HG03565 (cell line): Measurements from ENCODE around the gene DMAC2L.
"Not testable (repeated sequence)": the region's sequence is repeated elsewhere in the genome, so short reads cannot be mapped to it uniquely, and the experiment has no call there.

Source experiments
- ATAC-seq: cut with Tn5 transposase; IDR thresholded peaks from one replicate; pipeline ENCODE4 v1.9.1; 2021; ENCODE audit warnings: mild to moderate bottlenecking, moderate library complexity; ENCODE audit not compliant: unreplicated experiment

DMAC2L gene

GRCh38 chr14:50353126-50353525 is 41.0 kb downstream of the DMAC2L start:
- no peak for ATAC-seq

DNA sequence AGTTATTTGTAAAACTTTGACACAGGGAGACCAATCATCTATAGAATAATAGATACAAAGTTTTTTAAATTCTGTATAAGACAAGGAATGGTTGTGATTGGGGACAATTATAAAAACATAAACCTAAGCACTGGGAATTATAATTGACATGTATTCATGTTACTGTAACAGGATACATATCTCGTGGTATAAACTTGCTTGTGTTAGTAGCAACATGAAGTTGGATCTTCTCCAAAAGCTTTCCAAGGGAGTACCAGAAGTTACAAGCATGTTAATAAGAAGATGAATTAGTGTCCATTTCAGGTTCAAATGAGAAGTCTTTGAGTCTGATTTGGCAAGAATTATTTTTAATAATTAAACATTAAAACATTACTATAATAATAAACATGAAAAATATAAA is 42.4 kb downstream of the DMAC2L start:
- no peak for ATAC-seq

- no peak for ATAC-seq
Measured at GRCh38 chr14:50355692-50356091, 43.6 kb downstream of the DMAC2L start.

GRCh38 chr14:50356283-50356682 is 44.2 kb downstream of the DMAC2L start:
- ATAC-seq: not testable (repeated sequence)

DNA sequence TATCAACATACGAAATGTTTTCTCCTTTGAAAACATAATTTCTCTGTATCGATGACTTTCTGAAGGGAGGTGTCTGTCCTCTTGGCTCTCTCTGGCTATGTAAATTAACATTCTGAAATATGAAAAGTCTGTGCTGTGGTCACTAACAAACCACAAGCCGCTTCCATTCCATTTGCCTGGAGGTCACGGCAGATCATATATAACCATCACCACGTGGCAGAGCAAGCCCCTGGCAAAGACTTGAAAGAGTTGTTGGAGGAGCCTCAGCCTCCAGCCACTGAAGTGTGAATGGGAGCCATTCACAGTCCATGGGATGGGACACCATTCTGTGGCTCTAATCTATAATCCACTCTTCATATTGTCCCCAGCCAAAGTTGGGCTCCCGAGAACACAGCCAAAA is 45.0 kb downstream of the DMAC2L start:
- no peak for ATAC-seq

- ATAC-seq: no peak
Measured at GRCh38 chr14:50357753-50358395, 45.8 kb downstream of the DMAC2L start.

- ATAC-seq: no peak
Measured at GRCh38 chr14:50359631-50360030, 47.5 kb downstream of the DMAC2L start.

DNA sequence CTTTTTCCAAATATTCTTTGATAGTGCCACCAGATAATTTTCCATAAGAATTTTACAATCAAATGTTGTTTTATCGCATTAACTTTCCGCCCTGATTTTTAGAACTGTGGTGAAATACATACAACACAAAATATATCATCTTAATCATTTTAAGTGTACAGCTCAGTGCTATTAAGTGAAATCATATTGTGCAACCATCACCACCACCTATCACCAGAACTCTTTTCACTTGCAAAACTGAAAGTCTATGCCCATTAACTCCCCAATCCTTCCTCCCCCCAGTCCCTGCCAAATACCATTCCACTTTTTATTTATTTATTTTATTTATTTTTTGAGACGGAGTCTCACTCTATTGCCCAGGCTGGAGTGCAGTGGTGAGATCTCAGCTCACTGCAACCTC is 48.0 kb downstream of the DMAC2L start:
- no peak for ATAC-seq

- no peak for ATAC-seq
Measured at GRCh38 chr14:50360851-50361250, 48.7 kb downstream of the DMAC2L start.

GRCh38 chr14:50361473-50362403 is 49.6 kb downstream of the DMAC2L start:
- not testable (repeated sequence) for ATAC-seq

DNA sequence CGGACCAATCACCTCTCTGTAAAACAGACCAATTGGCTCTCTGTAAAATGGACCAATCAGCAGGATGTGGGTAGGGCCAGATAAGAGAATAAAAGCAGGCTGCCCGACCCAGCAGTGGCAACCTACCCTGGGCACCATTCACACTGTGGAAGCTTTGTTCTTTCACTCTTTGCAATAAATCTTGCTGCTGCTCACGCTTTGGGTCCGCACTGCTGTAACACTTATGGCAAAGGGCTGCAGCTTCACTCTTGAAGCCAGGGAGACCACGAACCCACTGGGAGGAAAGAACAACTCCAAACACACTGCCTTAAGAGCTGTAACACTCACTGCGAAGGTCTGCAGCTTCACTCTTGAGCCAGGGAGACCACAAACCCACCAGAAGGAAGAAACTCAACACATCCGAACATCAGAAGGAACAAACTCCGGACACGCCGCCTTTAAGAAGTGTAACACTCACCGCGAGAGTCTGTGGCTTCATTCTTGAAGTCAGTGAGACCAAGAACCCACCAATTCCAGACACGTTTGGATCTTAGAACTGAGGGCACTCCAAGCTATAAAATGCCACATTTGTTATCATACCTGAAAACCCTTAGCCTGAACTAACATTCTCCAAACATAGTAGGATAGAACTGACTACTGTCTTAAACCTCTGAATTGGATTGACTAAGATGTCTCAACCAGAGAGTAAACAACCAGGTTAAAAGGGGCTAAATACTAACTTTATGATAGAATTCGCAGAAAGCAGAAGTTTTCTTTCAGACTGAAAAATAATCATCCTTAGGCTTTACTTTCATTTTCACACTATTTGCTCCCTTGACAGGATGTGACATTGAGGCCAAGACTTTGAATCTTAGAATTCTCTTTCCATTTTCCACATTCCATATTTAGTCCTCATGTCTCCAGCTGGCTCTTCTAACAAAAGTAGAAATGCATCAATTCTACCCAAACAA is 50.9 kb downstream of the DMAC2L start:
- ATAC-seq: peak; percentile 9

DNA sequence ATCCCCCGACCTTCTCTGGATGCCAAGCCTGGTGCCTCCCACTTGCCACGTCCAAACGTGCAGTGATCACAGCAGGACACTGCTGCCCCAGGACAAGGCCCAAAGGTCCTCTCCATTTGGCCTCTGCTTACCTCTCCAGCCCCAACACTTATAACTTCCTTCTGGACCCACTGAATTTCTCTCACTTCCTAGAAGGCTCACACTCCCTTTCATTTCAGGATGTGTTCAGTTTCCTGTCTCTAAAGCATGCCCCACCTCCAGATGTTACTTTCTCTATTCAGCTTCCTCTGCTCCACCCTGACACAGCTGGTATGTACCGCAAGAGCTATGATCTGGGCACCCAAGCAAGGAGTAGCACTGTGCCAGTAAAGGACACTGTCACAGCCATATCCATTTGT is 51.6 kb downstream of the DMAC2L start:
- peak; percentile 94 for ATAC-seq

- no peak for ATAC-seq
Measured at GRCh38 chr14:50364792-50365191, 52.7 kb downstream of the DMAC2L start.

DNA sequence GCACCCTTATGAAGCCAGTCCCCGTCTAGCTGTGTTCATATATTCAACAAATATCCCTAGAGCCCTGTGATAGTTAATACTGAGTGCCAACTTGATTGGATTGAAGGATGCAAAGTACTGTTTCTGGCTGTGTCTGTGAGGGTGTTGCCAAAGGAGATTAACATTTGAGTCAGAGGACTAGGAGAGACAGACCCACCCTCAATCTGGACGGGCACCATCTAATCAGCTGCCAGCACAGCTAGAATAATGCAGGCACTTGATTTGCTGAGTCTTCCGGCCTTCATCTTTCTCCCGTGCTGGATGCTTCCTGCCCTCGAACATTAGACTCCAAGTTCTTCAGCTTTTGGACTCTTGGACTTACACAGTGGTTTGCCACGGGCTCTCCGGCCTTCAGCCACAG is 53.4 kb downstream of the DMAC2L start:
- not testable (repeated sequence) for ATAC-seq

- no peak for ATAC-seq
Measured at GRCh38 chr14:50366115-50366514, 54.0 kb downstream of the DMAC2L start.

GRCh38 chr14:50366589-50366988 is 54.5 kb downstream of the DMAC2L start:
- no peak for ATAC-seq

DNA sequence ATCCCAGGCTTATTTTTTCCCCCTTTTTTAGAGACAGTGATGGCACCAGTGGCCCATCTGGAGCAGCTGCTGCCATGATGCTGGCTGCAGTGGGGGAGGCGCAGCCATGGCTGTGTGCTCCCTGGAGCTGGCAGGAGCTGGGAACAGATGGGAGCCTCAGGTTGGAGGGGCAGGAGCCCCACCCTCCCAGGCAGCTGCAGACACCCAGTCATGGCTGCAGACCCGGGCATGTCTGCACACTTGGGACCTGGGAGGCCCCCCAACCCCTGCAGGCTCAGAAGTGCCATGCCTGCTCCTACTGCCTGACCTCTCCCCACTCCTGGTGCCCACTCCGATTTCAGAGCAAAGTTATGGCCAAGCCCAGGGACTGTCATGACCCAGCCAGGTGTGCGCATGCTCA is 59.4 kb downstream of the DMAC2L start:
- ATAC-seq: no peak

GRCh38 chr14:50373959-50374358 is 61.8 kb downstream of the DMAC2L start:
- no peak for ATAC-seq

DNA sequence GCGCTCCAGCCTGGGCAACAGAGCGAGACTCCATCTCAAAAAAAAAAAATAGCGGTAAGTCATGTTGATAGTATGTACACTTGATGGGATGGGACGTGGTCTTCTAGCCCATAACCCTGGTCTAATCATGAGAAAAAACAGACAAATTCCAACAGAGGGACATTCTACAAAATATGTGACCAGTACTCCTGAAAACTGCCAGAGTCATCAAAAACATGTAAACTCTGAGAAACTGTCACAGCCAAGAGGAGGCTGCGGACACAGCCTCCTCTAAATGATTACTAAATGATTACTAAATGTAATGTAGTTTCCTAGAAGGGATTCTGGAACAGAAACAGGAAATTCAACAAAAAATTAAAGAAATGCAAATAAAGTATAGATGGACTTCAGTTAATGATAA is 63.6 kb downstream of the DMAC2L start:
- no peak for ATAC-seq
